ENCODE data around the gene GGNBP2. TPM values are rescaled to one million over a fixed set of nuclear protein-coding genes. Genes with fewer than 3 reads are reported as not detected.

The GGNBP2 gene
- polyA plus RNA-seq, 3 donors, result 22.3 to 89.5 (median 31.5) TPM

DNA sequence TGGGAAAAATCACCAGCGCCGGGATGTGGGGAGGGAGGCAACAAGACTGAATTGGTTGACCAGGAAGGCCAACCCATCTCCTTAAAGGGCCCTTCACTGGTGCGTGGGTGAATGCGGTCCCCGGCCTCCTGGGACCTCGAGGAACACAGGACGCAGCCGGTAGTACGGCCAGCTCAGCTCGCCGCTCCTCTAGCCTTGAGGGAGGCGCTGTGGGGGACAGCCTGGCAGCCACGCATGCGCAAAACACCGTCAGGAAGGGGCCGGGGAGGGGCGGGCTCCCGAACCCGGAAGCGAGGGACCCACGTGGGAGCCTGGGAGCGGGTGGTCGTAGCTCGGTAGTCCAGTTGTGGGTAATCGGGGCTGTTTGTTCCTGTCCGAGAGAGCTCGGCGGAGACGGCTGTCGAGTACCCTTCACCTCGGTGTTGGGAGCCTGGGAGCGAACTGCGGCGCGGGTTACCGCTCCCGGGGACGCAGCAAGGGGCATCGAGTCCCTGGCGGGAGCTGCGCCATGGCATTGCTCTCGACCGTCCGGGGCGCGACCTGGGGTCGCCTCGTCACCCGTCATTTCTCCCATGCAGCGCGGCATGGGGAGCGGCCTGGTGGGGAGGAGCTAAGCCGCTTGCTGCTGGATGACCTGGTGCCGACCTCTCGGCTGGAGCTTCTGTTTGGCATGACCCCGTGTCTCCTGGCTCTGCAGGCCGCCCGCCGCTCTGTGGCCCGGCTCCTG, 56.7 kb downstream of the GGNBP2 start, which contains the start of gene MRM1:
Gene MRM1 (plus strand): TSS at position 281 of the 727 bp plus-strand sequence. CDS start 228 bp downstream, at position 509.
- Histone ChIP-seq H2AFZ (ENCODE audit: insufficient read depth, low read depth, low read length, poor library complexity, severe bottlenecking) (peak within 1 kb of the TSS; percentile 99), H3K27ac (ENCODE audit: low read depth in 1 of 2, low read length in 2 of 2) (peak within 1 kb of the TSS; percentile 61 to 88), H4K20me1 (ENCODE audit: insufficient read depth, low read length) (peaks cover 8% of the 10 kb centered on the region), H3K36me3 (replicated peaks in 1 of 2; ENCODE audit: control insufficient read depth in 1 of 2, insufficient read depth in 2 of 2, low read length in 2 of 2) (no peaks in the 10 kb centered on the region), H3K9me3 (replicated peaks in 1 of 2; ENCODE audit: control insufficient read depth in 1 of 2, insufficient read depth in 1 of 2, low read length in 2 of 2) (no peaks in the 10 kb centered on the region), H3K4me1 (ENCODE audit: control insufficient read depth in 1 of 2, insufficient read depth in 2 of 2, low read length in 2 of 2) (peaks cover 18 to 24% of the 10 kb centered on the region in 2 donors), H3K4me2 (replicated peaks; ENCODE audit: extremely low read depth, low read length, poor library complexity, severe bottlenecking) (peak within 1 kb of the TSS; percentile 94), H3K79me2 (ENCODE audit: insufficient read depth, low read length) (peaks cover 20% of the 10 kb centered on the region), H3K27me3 (ENCODE audit: control insufficient read depth in 2 of 2, insufficient read depth in 2 of 2, low read length in 2 of 2) (no peaks in the 10 kb centered on the region), H3K9ac (ENCODE audit: insufficient read depth, low read length, poor library complexity, severe bottlenecking) (peak within 1 kb of the TSS; percentile 89), H3K4me3 (replicated peaks in 1 of 3; ENCODE audit: low read depth in 2 of 3, low read length in 3 of 3) (peak within 1 kb of the TSS; percentile 72 to 98 (median 91))
- under 1% methylated on average over 60 of the region's 60 CpGs for WGBS (ENCODE audit: insufficient coverage)
- Mint-ChIP-seq H3K27ac (peak within 1 kb of the TSS; percentile 82 to 92 (median 88)), H3K9me3 (no peaks in the 10 kb centered on the region), H3K36me3 (peaks cover 7 to 10% of the 10 kb centered on the region in 2 donors), H3K4me1 (peaks cover 39% of the 10 kb centered on the region), H3K4me3 (peak within 1 kb of the TSS; percentile 91 to 93), H3K27me3 (ENCODE audit: low read depth in 3 of 3) (no peaks in the 10 kb centered on the region)
- DNase-seq, result peak; percentile 86 to 90 (median 87)
- intact Hi-C loops (cut with micrococcal nuclease), result loop anchor here (5.0 to 10.0 kb wide), 2 partner anchors 343 to 446 kb away; partner anchors contain the start of gene AATF (in 1 of the 2)
- TF ChIP-seq, protein P1, sequence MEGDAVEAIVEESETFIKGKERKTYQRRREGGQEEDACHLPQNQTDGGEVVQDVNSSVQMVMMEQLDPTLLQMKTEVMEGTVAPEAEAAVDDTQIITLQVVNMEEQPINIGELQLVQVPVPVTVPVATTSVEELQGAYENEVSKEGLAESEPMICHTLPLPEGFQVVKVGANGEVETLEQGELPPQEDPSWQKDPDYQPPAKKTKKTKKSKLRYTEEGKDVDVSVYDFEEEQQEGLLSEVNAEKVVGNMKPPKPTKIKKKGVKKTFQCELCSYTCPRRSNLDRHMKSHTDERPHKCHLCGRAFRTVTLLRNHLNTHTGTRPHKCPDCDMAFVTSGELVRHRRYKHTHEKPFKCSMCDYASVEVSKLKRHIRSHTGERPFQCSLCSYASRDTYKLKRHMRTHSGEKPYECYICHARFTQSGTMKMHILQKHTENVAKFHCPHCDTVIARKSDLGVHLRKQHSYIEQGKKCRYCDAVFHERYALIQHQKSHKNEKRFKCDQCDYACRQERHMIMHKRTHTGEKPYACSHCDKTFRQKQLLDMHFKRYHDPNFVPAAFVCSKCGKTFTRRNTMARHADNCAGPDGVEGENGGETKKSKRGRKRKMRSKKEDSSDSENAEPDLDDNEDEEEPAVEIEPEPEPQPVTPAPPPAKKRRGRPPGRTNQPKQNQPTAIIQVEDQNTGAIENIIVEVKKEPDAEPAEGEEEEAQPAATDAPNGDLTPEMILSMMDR (IDR thresholded peaks at IDR 0.05), result no peak

DNA sequence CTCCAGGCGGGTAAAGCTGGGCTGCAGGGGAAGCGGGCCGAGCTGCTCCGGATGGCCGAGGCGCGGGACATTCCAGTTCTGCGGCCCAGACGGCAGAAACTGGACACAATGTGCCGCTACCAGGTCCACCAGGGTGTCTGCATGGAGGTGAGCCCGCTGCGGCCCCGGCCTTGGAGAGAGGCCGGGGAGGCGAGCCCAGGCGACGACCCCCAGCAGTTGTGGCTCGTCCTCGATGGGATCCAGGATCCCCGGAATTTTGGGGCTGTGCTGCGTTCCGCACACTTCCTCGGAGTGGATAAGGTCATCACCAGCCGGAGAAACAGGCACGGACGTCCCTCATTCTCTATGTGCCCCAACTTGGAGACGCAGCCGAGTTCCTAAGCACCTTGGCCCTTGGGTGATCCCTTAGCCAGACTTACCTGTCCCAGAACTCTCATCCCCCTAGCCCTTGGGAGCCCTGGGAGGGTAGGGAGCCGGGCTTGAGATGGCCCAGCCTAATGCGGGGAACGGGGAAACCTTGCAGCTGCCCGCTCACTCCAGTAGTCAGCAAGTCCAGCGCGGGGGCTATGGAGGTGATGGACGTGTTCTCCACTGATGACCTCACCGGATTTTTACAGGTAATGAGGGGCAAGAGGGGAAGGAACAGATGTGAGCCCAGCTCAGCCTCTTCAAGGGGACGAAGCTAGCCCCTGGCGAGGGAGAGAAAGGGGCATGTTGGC, 57.5 kb downstream of the GGNBP2 start:
- Mint-ChIP-seq H3K36me3 (peaks cover 7 to 10% of the 10 kb centered on the region in 2 donors), H3K4me1 (peaks cover 39% of the 10 kb centered on the region), H3K4me3 (peak overlapping the region; percentile 91 to 93), H3K27me3 (ENCODE audit: low read depth in 3 of 3) (no peaks in the 10 kb centered on the region), H3K9me3 (no peaks in the 10 kb centered on the region), H3K27ac (peak overlapping the region in 5 of 7 donors; percentile 18 to 91 (median 82))
- H3K79me2 ChIP-seq (ENCODE audit: insufficient read depth, low read length), result peaks cover 20% of the 10 kb centered on the region
- peak overlapping the region; percentile 94 for H3K4me2 ChIP-seq (replicated peaks; ENCODE audit: extremely low read depth, low read length, poor library complexity, severe bottlenecking)
- TF ChIP-seq, protein P1 (IDR thresholded peaks at IDR 0.05), result no peak
- WGBS (ENCODE audit: insufficient coverage), result under 1% methylated on average over 33 of the region's 38 CpGs
- intact Hi-C loops (cut with micrococcal nuclease), result loop anchor here (5.0 to 10.0 kb wide), 2 partner anchors 343 to 445 kb away; partner anchors contain the start of gene AATF (in 1 of the 2)
- H3K4me3 ChIP-seq (replicated peaks in 1 of 3; ENCODE audit: low read depth in 2 of 3, low read length in 3 of 3), result peak overlapping the region; percentile 72 to 98 (median 91)
- H3K27ac ChIP-seq (ENCODE audit: low read depth in 1 of 2, low read length in 2 of 2), result peak overlapping the region in 1 of 2 donors; percentile 88
- H3K9me3 ChIP-seq (replicated peaks in 1 of 2; ENCODE audit: control insufficient read depth in 1 of 2, insufficient read depth in 1 of 2, low read length in 2 of 2), result no peaks in the 10 kb centered on the region
- H3K4me1 ChIP-seq (ENCODE audit: control insufficient read depth in 1 of 2, insufficient read depth in 2 of 2, low read length in 2 of 2), result peaks cover 18 to 24% of the 10 kb centered on the region in 2 donors
- H4K20me1 ChIP-seq (ENCODE audit: insufficient read depth, low read length), result peaks cover 8% of the 10 kb centered on the region
- H3K9ac ChIP-seq (ENCODE audit: insufficient read depth, low read length, poor library complexity, severe bottlenecking), result peak overlapping the region; percentile 89
- H3K27me3 ChIP-seq (ENCODE audit: control insufficient read depth in 2 of 2, insufficient read depth in 2 of 2, low read length in 2 of 2), result no peaks in the 10 kb centered on the region
- H3K36me3 ChIP-seq (replicated peaks in 1 of 2; ENCODE audit: control insufficient read depth in 1 of 2, insufficient read depth in 2 of 2, low read length in 2 of 2), result no peaks in the 10 kb centered on the region
- no peak for DNase-seq
- peak overlapping the region; percentile 99 for H2AFZ ChIP-seq (ENCODE audit: insufficient read depth, low read depth, low read length, poor library complexity, severe bottlenecking)

Measured in CD14-positive monocyte (primary cell).